Right renal cortex interstitium (tissue), 3 donors: Measurements from ENCODE around the gene MSTO1. TPM values are rescaled to one million over a fixed set of nuclear protein-coding genes. Genes with fewer than 3 reads are reported as not detected.

ENCODE experiments used
- polyA plus RNA-seq, 3 donors: library from polyadenylated mRNA; unstranded; fragments of 120-200 nt; gene quantifications; one replicate each; pipeline ENCODE4 v1.2.1, GENCODE V29; 2013; ENCODE audit not compliant: insufficient read length in 3 of 3

Gene MSTO1
- polyA plus RNA-seq, 3 donors: 48.5 to 57.5 (median 49.0) TPM

Other genes starting within 250 kb of the MSTO1 start
- 10 to 100 TPM; 38.4 to 43.9 (median 39.7) TPM for gene ASH1L, start 47.4 kb upstream of the MSTO1 start, polyA plus RNA-seq
- gene YY1AP1, start 78.6 kb downstream of the MSTO1 start, polyA plus RNA-seq: 10 to 100 TPM; 68.9 to 81.2 (median 69.1) TPM
- gene DAP3, start 78.9 kb downstream of the MSTO1 start, polyA plus RNA-seq: 100 to 1,000 TPM; 107 to 116 (median 110) TPM
- 10 to 100 TPM; 37.9 to 47.9 (median 40.0) TPM for gene GON4L, start 247.0 kb downstream of the MSTO1 start, polyA plus RNA-seq
- 10 to 100 TPM; 18.5 to 20.9 (median 20.7) TPM for gene SYT11, start 249.3 kb downstream of the MSTO1 start, polyA plus RNA-seq